CD4-positive, CD25-positive, alpha-beta regulatory T cell (primary cell): Measurements from ENCODE around the gene SHC3. TPM values are rescaled to one million over a fixed set of nuclear protein-coding genes. Genes with fewer than 3 reads are reported as not detected.

Source experiments
- ATAC-seq, 2 donors: fragments of 150-1000 bp; cut with Tn5 transposase; one replicate each; pipeline ENCODE4 v1.10.0; 2021; ENCODE audit warnings: low read depth in 2 of 2, moderate number of reproducible peaks in 2 of 2, moderate library complexity in 1 of 2
- DNase-seq, 3 donors: peaks; one replicate each; pipeline versions ENCODE4 v3.0.0 to v3.0.0-alpha.2; 2012 to 2022; ENCODE audit warnings: mixed read lengths in 1 of 3
- H3K27ac ChIP-seq: one replicate; pipeline ENCODE4 v1.7.0; 2013; ENCODE audit warnings: mild to moderate bottlenecking, low read length; ENCODE audit not compliant: insufficient read depth, poor library complexity, severe bottlenecking
- H3K27me3 ChIP-seq: one replicate; pipeline ENCODE4 v1.7.0; 2013; ENCODE audit warnings: low read length; ENCODE audit not compliant: control insufficient read depth, insufficient read depth
- H3K36me3 ChIP-seq: one replicate; pipeline ENCODE4 v1.7.0; 2013; ENCODE audit warnings: mild to moderate bottlenecking, low read length, moderate library complexity; ENCODE audit not compliant: control insufficient read depth, insufficient read depth
- H3K4me1 ChIP-seq: 2 replicates; pipeline ENCODE4 v1.7.0; 2013; ENCODE audit warnings: mild to moderate bottlenecking, low read length; ENCODE audit not compliant: insufficient read depth, control insufficient read depth, poor library complexity, severe bottlenecking
- H3K4me3 ChIP-seq: one replicate; pipeline ENCODE4 v1.7.0; 2013; ENCODE audit warnings: low read depth, mild to moderate bottlenecking, low read length, moderate library complexity
- H3K9me3 ChIP-seq, 2 experiments: 1 replicate in 1 of 2; 2 replicates in 1 of 2; pipeline ENCODE4 v1.7.0; 2013; ENCODE audit warnings: low read length in 2 of 2, mild to moderate bottlenecking in 1 of 2, moderate library complexity in 1 of 2; ENCODE audit not compliant: control insufficient read depth in 2 of 2
- H3K27ac Mint-ChIP-seq, 3 donors: one replicate each; pipeline ENCODE4 v1.8.0; 2020 to 2022; ENCODE audit warnings: mild to moderate bottlenecking in 3 of 3, mixed read lengths in 3 of 3, moderate library complexity in 2 of 3
- H3K27me3 Mint-ChIP-seq: one replicate; pipeline ENCODE4 v1.8.0; 2022; ENCODE audit warnings: mild to moderate bottlenecking, mixed read lengths
- H3K36me3 Mint-ChIP-seq: one replicate; pipeline ENCODE4 v1.8.0; 2020; ENCODE audit warnings: mixed read lengths
- H3K4me1 Mint-ChIP-seq, 4 donors: one replicate each; pipeline ENCODE4 v1.8.0; 2020 to 2022; ENCODE audit warnings: mixed read lengths in 4 of 4, mild to moderate bottlenecking in 1 of 4
- H3K4me3 Mint-ChIP-seq, 4 donors: one replicate each; pipeline ENCODE4 v1.8.0; 2020 to 2022; ENCODE audit warnings: mild to moderate bottlenecking in 4 of 4, mixed read lengths in 4 of 4, moderate library complexity in 3 of 4
- H3K9me3 Mint-ChIP-seq, 7 donors: one replicate each; pipeline ENCODE4 v1.8.0; 2020 to 2022; ENCODE audit warnings: mixed read lengths in 7 of 7, mild to moderate bottlenecking in 3 of 7, moderate library complexity in 2 of 7
- polyA plus RNA-seq, 4 donors: library from polyadenylated mRNA; unstranded; fragments of 300-500 nt; fragmentation: Illumina TruSeq; gene quantifications; one replicate each; pipeline ENCODE4 v1.2.3, GENCODE V29; 2021
- total RNA-seq: library from RNA; stranded (reverse); gene quantifications from one replicate; pipeline ENCODE4 v1.2.3, GENCODE V29; 2022

SHC3 gene
- total and polyA plus RNA-seq, 5 donors from 2014 or later = not detected

- DNase-seq (no peak), ATAC-seq (no peak)
- Histone ChIP-seq H3K36me3 (no peaks in the 10 kb centered on the region), H3K27me3 (no peaks in the 10 kb centered on the region), H3K4me3 (no peak overlapping the region), H3K9me3 (no peaks in the 10 kb centered on the region), H3K27ac (no peak overlapping the region), H3K4me1 (no peaks in the 10 kb centered on the region)
- Mint-ChIP-seq H3K4me1 (no peaks in the 10 kb centered on the region), H3K4me3 (no peak overlapping the region), H3K27ac (no peak overlapping the region), H3K36me3 (no peaks in the 10 kb centered on the region), H3K9me3 (no peaks in the 10 kb centered on the region), H3K27me3 (peaks cover 6% of the 10 kb centered on the region)
These were observed 157.3 kb downstream of the SHC3 start for GRCh38 chr9:89021154-89021803.

GRCh38 chr9:89020754-89021153 is 157.9 kb downstream of the SHC3 start:
- Histone ChIP-seq H3K4me1 (no peaks in the 10 kb centered on the region), H3K27ac (no peak overlapping the region), H3K27me3 (no peaks in the 10 kb centered on the region), H3K9me3 (no peaks in the 10 kb centered on the region), H3K36me3 (no peaks in the 10 kb centered on the region), H3K4me3 (no peak overlapping the region)
- H3K27me3 Mint-ChIP-seq = peaks cover 12% of the 10 kb centered on the region
- H3K4me1 Mint-ChIP-seq = no peaks in the 10 kb centered on the region
- DNase-seq (no peak), ATAC-seq (no peak)
- H3K27ac Mint-ChIP-seq = peak overlapping the region in 1 of 3 donors; percentile 51
- H3K4me3 Mint-ChIP-seq = no peak overlapping the region
- no peaks in the 10 kb centered on the region for H3K9me3 Mint-ChIP-seq
- no peaks in the 10 kb centered on the region for H3K36me3 Mint-ChIP-seq

GRCh38 chr9:89015336-89015735 is 163.3 kb downstream of the SHC3 start:
- Mint-ChIP-seq H3K36me3 (no peaks in the 10 kb centered on the region), H3K4me1 (no peaks in the 10 kb centered on the region), H3K9me3 (no peaks in the 10 kb centered on the region), H3K27me3 (peaks cover 20% of the 10 kb centered on the region), H3K4me3 (no peak overlapping the region), H3K27ac (no peak overlapping the region)
- no peaks in the 10 kb centered on the region for H3K36me3 ChIP-seq
- H3K4me1 ChIP-seq = no peaks in the 10 kb centered on the region
- no peak overlapping the region for H3K4me3 ChIP-seq
- no peaks in the 10 kb centered on the region for H3K27me3 ChIP-seq
- no peak overlapping the region for H3K27ac ChIP-seq
- no peaks in the 10 kb centered on the region for H3K9me3 ChIP-seq
- no peak for ATAC-seq
- no peak for DNase-seq

GRCh38 chr9:89014153-89014552 is 164.5 kb downstream of the SHC3 start:
- no peaks in the 10 kb centered on the region for H3K9me3 ChIP-seq
- Mint-ChIP-seq H3K27me3 (peaks cover 20% of the 10 kb centered on the region), H3K9me3 (peaks cover 0 to 2% (median 0%) of the 10 kb centered on the region in 7 donors), H3K4me3 (no peak overlapping the region), H3K27ac (no peak overlapping the region), H3K36me3 (no peaks in the 10 kb centered on the region), H3K4me1 (no peaks in the 10 kb centered on the region)
- H3K36me3 ChIP-seq = no peaks in the 10 kb centered on the region
- ATAC-seq = no peak
- DNase-seq = no peak
- no peaks in the 10 kb centered on the region for H3K4me1 ChIP-seq
- H3K4me3 ChIP-seq = no peak overlapping the region
- H3K27ac ChIP-seq = no peak overlapping the region
- H3K27me3 ChIP-seq = no peaks in the 10 kb centered on the region

- Mint-ChIP-seq H3K27ac (no peak overlapping the region), H3K4me1 (no peaks in the 10 kb centered on the region), H3K27me3 (peaks cover 20% of the 10 kb centered on the region), H3K9me3 (peaks cover 0 to 2% (median 0%) of the 10 kb centered on the region in 7 donors), H3K36me3 (no peaks in the 10 kb centered on the region), H3K4me3 (no peak overlapping the region)
- H3K27me3 ChIP-seq = no peaks in the 10 kb centered on the region
- no peak for ATAC-seq
- H3K27ac ChIP-seq = no peak overlapping the region
- H3K36me3 ChIP-seq = no peaks in the 10 kb centered on the region
- DNase-seq = no peak
- no peaks in the 10 kb centered on the region for H3K9me3 ChIP-seq
- H3K4me1 ChIP-seq = no peaks in the 10 kb centered on the region
- no peak overlapping the region for H3K4me3 ChIP-seq
These were observed 165.0 kb downstream of the SHC3 start for GRCh38 chr9:89013660-89014059.

GRCh38 chr9:89012294-89013042 is 166.2 kb downstream of the SHC3 start:
- no peak overlapping the region for H3K4me3 ChIP-seq
- no peak for DNase-seq
- no peaks in the 10 kb centered on the region for H3K27me3 ChIP-seq
- H3K9me3 ChIP-seq = no peaks in the 10 kb centered on the region
- Mint-ChIP-seq H3K4me3 (no peak overlapping the region), H3K27me3 (peaks cover 23% of the 10 kb centered on the region), H3K36me3 (no peaks in the 10 kb centered on the region), H3K4me1 (no peaks in the 10 kb centered on the region), H3K27ac (no peak overlapping the region), H3K9me3 (peaks cover 0 to 2% (median 0%) of the 10 kb centered on the region in 7 donors)
- no peaks in the 10 kb centered on the region for H3K4me1 ChIP-seq
- ATAC-seq = no peak
- H3K36me3 ChIP-seq = no peaks in the 10 kb centered on the region
- H3K27ac ChIP-seq = no peak overlapping the region

- Histone ChIP-seq H3K4me3 (no peak overlapping the region), H3K36me3 (no peaks in the 10 kb centered on the region), H3K4me1 (no peaks in the 10 kb centered on the region), H3K9me3 (no peaks in the 10 kb centered on the region), H3K27me3 (no peaks in the 10 kb centered on the region), H3K27ac (no peak overlapping the region)
- H3K4me1 Mint-ChIP-seq = no peaks in the 10 kb centered on the region
- no peaks in the 10 kb centered on the region for H3K36me3 Mint-ChIP-seq
- H3K27ac Mint-ChIP-seq = no peak overlapping the region
- ATAC-seq (no peak), DNase-seq (no peak)
- peaks cover 24% of the 10 kb centered on the region for H3K27me3 Mint-ChIP-seq
- no peak overlapping the region for H3K4me3 Mint-ChIP-seq
- peaks cover 0 to 2% (median 0%) of the 10 kb centered on the region in 7 donors for H3K9me3 Mint-ChIP-seq
These were observed 166.9 kb downstream of the SHC3 start for GRCh38 chr9:89011683-89012082.
